DND-41 (cell line): ENCODE measurements around the gene ATP10A.

Experiments
- CTCF ChIP-seq: IDR thresholded peaks from 2 replicates; pipeline ENCODE4 v1.5.1; 2012; ENCODE audit warnings: borderline replicate concordance, low read length, moderate library complexity, mild to moderate bottlenecking; ENCODE audit not compliant: poor library complexity, severe bottlenecking; ENCODE audit errors: extremely low read depth
- EZH2 ChIP-seq: IDR thresholded peaks from 3 replicates; pipeline ENCODE4 v1.6.1; 2012; ENCODE audit warnings: borderline replicate concordance, low read depth, mild to moderate bottlenecking, moderate library complexity, low read length, inconsistent platforms; ENCODE audit not compliant: severe bottlenecking

- TF ChIP-seq CTCF (no peak), EZH2 (no peak)
Observed at GRCh38 chr15:25795061-25795460, 68.1 kb downstream of the ATP10A start.
